Mesendoderm (in vitro differentiated cells): ENCODE data around the gene NPDC1.

Experiments used
- DNase-seq: peaks from one replicate; pipeline ENCODE4 v3.0.0; 2013
- H2AK5ac ChIP-seq: 2 replicates; pipeline ENCODE4 v1.6.1; 2013; ENCODE audit warnings: low read length, inconsistent platforms
- H2BK120ac ChIP-seq: 2 replicates; pipeline ENCODE4 v1.6.1; 2013; ENCODE audit warnings: low read depth, mild to moderate bottlenecking, low read length, moderate library complexity, mixed read lengths
- H2BK15ac ChIP-seq: replicated peaks from 2 replicates; pipeline ENCODE4 v1.6.1; 2013; ENCODE audit warnings: low read depth, mild to moderate bottlenecking, moderate library complexity
- H2BK5ac ChIP-seq: 2 replicates; pipeline ENCODE4 v1.6.1; 2013; ENCODE audit warnings: low read length, inconsistent platforms
- H3K18ac ChIP-seq: 2 replicates; pipeline ENCODE4 v1.6.1; 2013; ENCODE audit warnings: mild to moderate bottlenecking, low read length, mixed read lengths
- H3K23ac ChIP-seq: one replicate; pipeline ENCODE4 v1.6.1; 2013; ENCODE audit warnings: low read length
- H3K27ac ChIP-seq: 2 replicates; pipeline ENCODE4 v1.5.1; 2013; ENCODE audit warnings: low read depth, mild to moderate bottlenecking, inconsistent platforms, low read length, moderate library complexity
- H3K27me3 ChIP-seq: 2 replicates; pipeline ENCODE4 v1.6.1; 2013; ENCODE audit warnings: low read length, control low read depth, mild to moderate bottlenecking, inconsistent platforms; ENCODE audit not compliant: insufficient read depth, poor library complexity
- H3K36me3 ChIP-seq: 2 replicates; pipeline ENCODE4 v1.6.1; 2013; ENCODE audit warnings: low read length, inconsistent platforms; ENCODE audit not compliant: control insufficient read depth, insufficient read depth
- H3K4ac ChIP-seq: one replicate; pipeline ENCODE4 v1.6.1; 2013; ENCODE audit warnings: low read depth, mild to moderate bottlenecking, low read length, moderate library complexity
- H3K4me1 ChIP-seq: 2 replicates; pipeline ENCODE4 v1.6.1; 2013; ENCODE audit warnings: low read depth, low read length, inconsistent platforms; ENCODE audit not compliant: control insufficient read depth
- H3K4me2 ChIP-seq: 2 replicates; pipeline ENCODE4 v1.6.1; 2013; ENCODE audit warnings: low read length
- H3K4me3 ChIP-seq: 2 replicates; pipeline ENCODE4 v1.5.1; 2013; ENCODE audit warnings: mild to moderate bottlenecking, low read length
- H3K56ac ChIP-seq: one replicate; pipeline ENCODE4 v1.6.1; 2013; ENCODE audit warnings: low read length
- H3K79me1 ChIP-seq: 2 replicates; pipeline ENCODE4 v1.6.1; 2013; ENCODE audit warnings: low read length, inconsistent platforms
- H3K79me2 ChIP-seq: 2 replicates; pipeline ENCODE4 v1.6.1; 2013; ENCODE audit warnings: mild to moderate bottlenecking, low read length; ENCODE audit not compliant: control insufficient read depth, insufficient read depth
- H3K9ac ChIP-seq: 2 replicates; pipeline ENCODE4 v1.6.1; 2013; ENCODE audit warnings: low read length, inconsistent platforms
- H4K5ac ChIP-seq: one replicate; pipeline ENCODE4 v1.6.1; 2013; ENCODE audit warnings: low read length
- H4K8ac ChIP-seq: one replicate; pipeline ENCODE4 v1.6.1; 2013; ENCODE audit warnings: low read depth, mild to moderate bottlenecking, control low read depth, low read length, moderate library complexity
- WGBS: extraction: QIAGEN DNeasy Blood & Tissue Kit; methylation state at CpG from one replicate; pipeline ENCODE4 v1.1.7; 2013; ENCODE audit warnings: low lambda C conversion rate, missing lambda C conversion rate; ENCODE audit not compliant: insufficient coverage; ENCODE audit errors: extremely low coverage; 5-methylcytosine and 5-hydroxymethylcytosine counted together

NPDC1 gene

GRCh38 chr9:137013571-137013940 is 32.4 kb downstream of the NPDC1 start:
- H4K8ac ChIP-seq = no peak overlapping the region
- no peak overlapping the region for H3K4me2 ChIP-seq
- no peak overlapping the region for H3K4ac ChIP-seq
- H3K79me1 ChIP-seq = no peaks in the 10 kb centered on the region
- no peak overlapping the region for H3K9ac ChIP-seq
- H2AK5ac ChIP-seq = no peak overlapping the region
- no peaks in the 10 kb centered on the region for H3K79me2 ChIP-seq
- no peaks in the 10 kb centered on the region for H3K36me3 ChIP-seq
- H4K5ac ChIP-seq = no peak overlapping the region
- no peak overlapping the region for H3K18ac ChIP-seq
- H2BK5ac ChIP-seq = no peak overlapping the region
- H2BK15ac ChIP-seq = no peak overlapping the region
- no peak overlapping the region for H3K4me3 ChIP-seq
- no peaks in the 10 kb centered on the region for H3K4me1 ChIP-seq
- no peak overlapping the region for H3K23ac ChIP-seq
- no CpG with 5 or more reads among the region's 20 CpGs for WGBS
- no peak overlapping the region for H2BK120ac ChIP-seq
- H3K27me3 ChIP-seq = no peaks in the 10 kb centered on the region
- no peak overlapping the region for H3K56ac ChIP-seq
- no peak overlapping the region for H3K27ac ChIP-seq
- DNase-seq = no peak

- Histone ChIP-seq H3K56ac (no peak overlapping the region), H3K4me2 (no peak overlapping the region), H2BK120ac (no peak overlapping the region), H3K4me3 (no peak overlapping the region), H3K27ac (no peak overlapping the region), H3K79me2 (no peaks in the 10 kb centered on the region), H4K5ac (no peak overlapping the region), H3K36me3 (no peaks in the 10 kb centered on the region), H2BK15ac (no peak overlapping the region), H2BK5ac (no peak overlapping the region), H3K79me1 (no peaks in the 10 kb centered on the region), H3K27me3 (no peaks in the 10 kb centered on the region), H3K18ac (no peak overlapping the region), H3K23ac (no peak overlapping the region), H3K4ac (no peak overlapping the region), H3K9ac (no peak overlapping the region), H3K4me1 (no peaks in the 10 kb centered on the region), H4K8ac (no peak overlapping the region), H2AK5ac (no peak overlapping the region)
- WGBS = no CpG with 5 or more reads among the region's 67 CpGs
- no peak for DNase-seq
Measured at GRCh38 chr9:137012694-137013570, 33.0 kb downstream of the NPDC1 start.

GRCh38 chr9:137011907-137012675 is 33.9 kb downstream of the NPDC1 start:
- Histone ChIP-seq H3K4me2 (no peak overlapping the region), H2BK15ac (no peak overlapping the region), H3K4ac (no peak overlapping the region), H2BK5ac (no peak overlapping the region), H3K9ac (no peak overlapping the region), H3K27ac (no peak overlapping the region), H3K27me3 (no peaks in the 10 kb centered on the region), H3K79me1 (no peaks in the 10 kb centered on the region), H3K56ac (no peak overlapping the region), H4K5ac (no peak overlapping the region), H3K36me3 (no peaks in the 10 kb centered on the region), H3K23ac (no peak overlapping the region), H3K18ac (no peak overlapping the region), H3K4me3 (no peak overlapping the region), H2BK120ac (no peak overlapping the region), H2AK5ac (no peak overlapping the region), H3K79me2 (no peaks in the 10 kb centered on the region), H4K8ac (no peak overlapping the region), H3K4me1 (no peaks in the 10 kb centered on the region)
- DNase-seq = no peak
- WGBS = no CpG with 5 or more reads among the region's 39 CpGs

- Histone ChIP-seq H3K23ac (no peak overlapping the region), H4K5ac (no peak overlapping the region)
- DNase-seq = no peak
Measured at GRCh38 chr9:137011156-137011555, 34.8 kb downstream of the NPDC1 start.

GRCh38 chr9:137009938-137010732 is 35.8 kb downstream of the NPDC1 start:
- Histone ChIP-seq H3K79me2 (no peaks in the 10 kb centered on the region), H3K4me2 (no peak overlapping the region), H2AK5ac (no peak overlapping the region), H3K27ac (no peak overlapping the region), H2BK15ac (no peak overlapping the region), H3K18ac (no peak overlapping the region), H2BK120ac (no peak overlapping the region), H3K4me1 (no peaks in the 10 kb centered on the region), H3K23ac (no peak overlapping the region), H3K56ac (no peak overlapping the region), H3K27me3 (no peaks in the 10 kb centered on the region), H3K9ac (no peak overlapping the region), H2BK5ac (no peak overlapping the region), H4K5ac (no peak overlapping the region), H3K4ac (no peak overlapping the region), H3K36me3 (no peaks in the 10 kb centered on the region), H4K8ac (no peak overlapping the region), H3K79me1 (no peaks in the 10 kb centered on the region), H3K4me3 (no peak overlapping the region)
- WGBS = no CpG with 5 or more reads among the region's 49 CpGs
- DNase-seq = no peak

More at GRCh38 chr9:137011156-137011555, 34.8 kb downstream of the NPDC1 start:
- WGBS = no CpG with 5 or more reads among the region's 24 CpGs
- Histone ChIP-seq H3K18ac (no peak overlapping the region), H2BK15ac (no peak overlapping the region), H4K8ac (no peak overlapping the region), H2BK5ac (no peak overlapping the region), H3K79me2 (no peaks in the 10 kb centered on the region), H3K56ac (no peak overlapping the region), H3K27me3 (no peaks in the 10 kb centered on the region), H3K4ac (no peak overlapping the region), H3K27ac (no peak overlapping the region), H3K79me1 (no peaks in the 10 kb centered on the region), H2BK120ac (no peak overlapping the region), H2AK5ac (no peak overlapping the region), H3K9ac (no peak overlapping the region), H3K4me3 (no peak overlapping the region), H3K4me2 (no peak overlapping the region), H3K4me1 (no peaks in the 10 kb centered on the region), H3K36me3 (no peaks in the 10 kb centered on the region)
